ENCODE measurements around the gene ADGRF4.

ADGRF4 gene

DNA sequence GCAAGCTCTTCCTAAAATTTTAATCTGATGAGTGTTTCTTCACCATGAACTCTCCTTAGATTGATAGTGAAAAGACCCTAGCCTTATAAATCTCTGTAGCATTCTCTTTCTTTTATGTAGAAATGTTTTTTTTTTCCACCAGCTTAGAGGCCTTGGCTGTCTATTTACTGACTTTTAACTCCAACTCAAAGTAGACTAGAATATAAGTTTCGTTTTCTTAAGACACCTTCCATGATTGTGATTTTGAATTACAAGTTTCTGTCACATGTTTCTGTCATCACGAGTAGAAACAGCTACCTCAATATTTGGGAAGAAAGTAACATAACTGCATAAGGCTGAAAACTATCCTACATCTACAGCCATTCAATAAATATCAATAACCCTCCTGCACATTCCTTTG lies 17.8 kb downstream of the ADGRF4 start:
- DNase-seq (ENCODE audit: insufficient read length, low spot score) (no peak), FAIRE-seq (no peak)
- no peak for TF ChIP-seq CTCF (IDR thresholded peaks at IDR 0.05; ENCODE audit: insufficient read depth, missing control alignments)

DNA sequence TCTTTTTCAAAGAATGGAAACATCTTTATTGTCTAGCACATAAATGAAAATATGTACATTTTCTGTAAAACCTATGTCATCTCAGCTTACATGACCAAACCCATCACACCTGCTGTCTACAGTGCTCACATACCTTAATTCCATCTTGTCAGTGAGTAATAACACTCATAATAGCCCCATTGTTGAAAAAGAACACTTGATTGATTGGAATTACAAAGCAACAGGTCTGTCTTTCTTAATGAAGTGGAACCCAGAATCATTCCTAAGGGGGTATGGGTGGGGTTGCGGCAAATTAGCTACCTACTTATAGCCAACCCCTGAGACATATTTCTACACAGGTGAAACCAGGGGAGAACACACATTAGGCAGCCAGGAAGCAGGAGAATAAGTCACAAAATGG lies 20.2 kb downstream of the ADGRF4 start:
- DNase-seq (ENCODE audit: insufficient read length, low spot score) (no peak), FAIRE-seq (no peak)
- no peak for TF ChIP-seq CTCF (IDR thresholded peaks at IDR 0.05; ENCODE audit: insufficient read depth, missing control alignments)

- no peak for FAIRE-seq
- TF ChIP-seq CTCF (IDR thresholded peaks at IDR 0.05; ENCODE audit: insufficient read depth, missing control alignments) = no peak
- no peak for DNase-seq (ENCODE audit: insufficient read length, low spot score)
Measured at GRCh38 chr6:47721189-47721588, 22.8 kb downstream of the ADGRF4 start.

GRCh38 chr6:47722194-47722593 lies 23.8 kb downstream of the ADGRF4 start:
- FAIRE-seq (no peak), DNase-seq (ENCODE audit: insufficient read length, low spot score) (no peak)
- TF ChIP-seq CTCF (IDR thresholded peaks at IDR 0.05; ENCODE audit: insufficient read depth, missing control alignments) = no peak

- no peak for TF ChIP-seq CTCF (IDR thresholded peaks at IDR 0.05; ENCODE audit: insufficient read depth, missing control alignments)
- DNase-seq (ENCODE audit: insufficient read length, low spot score) = no peak
- no peak for FAIRE-seq
Measured at GRCh38 chr6:47724300-47724699, 25.9 kb downstream of the ADGRF4 start.

GRCh38 chr6:47727391-47727790 lies 29.0 kb downstream of the ADGRF4 start:
- no peak for DNase-seq (ENCODE audit: insufficient read length, low spot score)
- no peak for FAIRE-seq
- no peak for TF ChIP-seq CTCF (IDR thresholded peaks at IDR 0.05; ENCODE audit: insufficient read depth, missing control alignments)

DNA sequence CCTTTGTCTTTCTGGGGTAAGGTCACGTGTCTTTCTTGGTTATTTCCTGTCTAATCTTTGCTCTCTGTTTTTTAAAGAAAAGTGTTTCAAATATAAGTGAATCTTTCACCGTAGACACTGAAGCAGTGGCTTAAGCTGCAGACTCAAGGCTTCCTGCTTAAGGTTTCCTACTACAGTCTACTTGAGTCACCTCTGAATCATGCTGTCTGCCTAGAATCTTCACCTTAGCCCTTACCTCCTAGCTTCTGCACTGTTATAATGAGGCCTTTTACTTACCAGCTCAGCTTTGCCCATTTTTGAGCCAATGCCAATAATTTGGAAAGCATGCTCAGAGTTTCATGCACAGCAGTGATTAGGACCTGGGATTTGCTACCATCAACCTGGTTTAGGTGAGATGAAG lies 30.6 kb downstream of the ADGRF4 start:
- no peak for FAIRE-seq
- DNase-seq (ENCODE audit: insufficient read length, low spot score) = no peak
- no peak for TF ChIP-seq CTCF (IDR thresholded peaks at IDR 0.05; ENCODE audit: insufficient read depth, missing control alignments)

Measured in D721Med (cell line).